HG03469 (cell line): Measurements from ENCODE around the gene SERPINA6.
"Not testable (repeated sequence)": the region's sequence is repeated elsewhere in the genome, so short reads cannot be mapped to it uniquely, and the experiment has no call there.

Source experiments
- ATAC-seq: cut with Tn5 transposase; IDR thresholded peaks from one replicate; pipeline ENCODE4 v1.9.1; 2021; ENCODE audit warnings: mild to moderate bottlenecking, moderate library complexity, moderate number of reproducible peaks; ENCODE audit not compliant: unreplicated experiment

SERPINA6 gene, protein sequence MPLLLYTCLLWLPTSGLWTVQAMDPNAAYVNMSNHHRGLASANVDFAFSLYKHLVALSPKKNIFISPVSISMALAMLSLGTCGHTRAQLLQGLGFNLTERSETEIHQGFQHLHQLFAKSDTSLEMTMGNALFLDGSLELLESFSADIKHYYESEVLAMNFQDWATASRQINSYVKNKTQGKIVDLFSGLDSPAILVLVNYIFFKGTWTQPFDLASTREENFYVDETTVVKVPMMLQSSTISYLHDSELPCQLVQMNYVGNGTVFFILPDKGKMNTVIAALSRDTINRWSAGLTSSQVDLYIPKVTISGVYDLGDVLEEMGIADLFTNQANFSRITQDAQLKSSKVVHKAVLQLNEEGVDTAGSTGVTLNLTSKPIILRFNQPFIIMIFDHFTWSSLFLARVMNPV

DNA sequence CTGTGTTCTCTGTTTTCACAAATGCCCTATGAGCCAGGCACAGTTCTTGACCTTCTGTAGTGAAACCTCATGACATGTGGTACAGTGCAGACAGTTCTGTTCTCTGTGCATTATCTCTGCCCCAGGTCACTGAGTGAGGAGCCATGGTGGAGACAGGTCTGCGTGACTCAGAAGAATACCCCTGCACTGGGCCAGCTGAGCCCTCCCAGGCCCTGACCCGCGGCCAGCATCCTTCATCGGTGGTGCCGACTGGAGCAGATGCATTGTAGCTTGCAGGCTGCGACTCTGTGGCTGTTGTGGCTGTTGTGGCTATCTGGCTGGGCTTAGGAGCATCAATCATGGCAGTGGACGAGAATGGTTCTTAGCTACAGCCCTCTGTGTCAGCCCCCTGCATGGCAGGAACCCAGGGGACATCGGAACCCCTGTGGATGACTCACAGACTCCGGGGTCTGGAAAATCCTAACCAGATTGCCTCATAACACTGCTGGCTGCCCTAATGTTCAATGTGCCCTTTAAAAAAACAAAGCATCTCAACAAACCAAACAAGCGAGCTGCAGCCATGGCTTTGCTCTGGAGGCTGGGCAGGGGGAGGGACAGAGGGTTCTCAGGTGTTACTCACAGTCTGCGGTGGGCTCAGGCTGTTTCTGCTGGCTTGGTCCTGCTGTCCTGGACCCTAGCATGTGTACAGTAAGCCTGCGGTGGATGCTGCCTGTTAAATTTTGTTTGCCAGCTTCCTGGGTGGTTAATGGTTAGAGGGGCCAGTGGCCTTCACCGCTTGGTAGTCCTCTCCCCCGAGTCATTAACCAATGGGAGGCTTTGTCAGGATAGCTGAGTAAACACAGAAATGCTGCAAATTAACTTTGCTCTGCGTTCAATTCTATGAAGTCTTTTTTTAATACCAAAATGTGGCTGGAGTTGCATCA, at the start of gene SERPINA6:
TSS of gene SERPINA6 (minus strand) at position 689 of the 923 bp plus-strand sequence. CDS start 8,688 bp downstream, outside the sequence.
- no peak for ATAC-seq

DNA sequence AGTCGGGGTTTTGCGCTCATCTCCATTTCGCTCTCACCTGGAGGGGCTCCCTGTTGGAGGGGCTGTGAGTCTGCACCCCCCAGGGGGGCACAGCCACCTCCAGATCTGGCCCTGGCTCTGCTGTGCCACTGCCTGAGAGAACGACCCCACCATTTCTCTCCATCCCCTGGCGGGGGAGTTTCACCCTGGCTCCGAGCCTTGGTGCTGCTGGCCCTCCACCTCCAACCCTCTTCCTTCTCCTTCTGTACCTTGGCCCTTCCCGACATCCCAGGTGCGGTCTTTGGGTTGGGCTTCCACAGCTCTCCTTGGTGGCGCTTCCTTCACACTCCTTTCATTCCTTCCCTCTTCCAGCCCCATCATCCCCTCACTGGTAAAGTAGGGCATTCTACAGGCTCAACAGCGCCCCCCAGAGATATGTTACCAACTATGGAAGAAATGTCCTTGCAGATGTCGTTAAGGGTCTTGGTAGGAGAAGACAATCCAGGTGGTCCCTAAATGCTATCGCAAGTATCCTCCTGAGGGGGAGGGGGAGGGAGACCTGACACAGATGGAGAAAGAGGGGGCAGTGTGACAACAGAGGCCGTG, 49.0 kb upstream of the SERPINA6 start:
- no peak for ATAC-seq

DNA sequence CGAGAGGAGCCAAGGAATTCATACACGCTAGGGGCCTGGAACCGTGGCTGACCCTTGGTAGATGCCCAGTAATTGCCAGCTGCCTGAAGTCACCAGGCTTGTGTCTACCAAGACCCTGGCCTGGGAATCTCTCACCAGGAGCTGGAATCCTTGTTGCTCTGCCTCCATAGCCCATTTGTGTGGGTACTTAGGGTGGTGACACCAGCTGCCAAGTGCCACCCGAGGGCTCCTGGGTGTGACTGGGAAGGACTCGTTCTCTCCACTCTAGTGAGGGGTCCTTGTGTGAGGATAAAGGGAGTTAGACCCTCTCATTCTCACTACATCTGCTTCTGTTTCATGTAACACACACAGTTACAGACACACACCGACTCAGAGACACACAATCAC, 47.4 kb upstream of the SERPINA6 start:
- no peak for ATAC-seq

DNA sequence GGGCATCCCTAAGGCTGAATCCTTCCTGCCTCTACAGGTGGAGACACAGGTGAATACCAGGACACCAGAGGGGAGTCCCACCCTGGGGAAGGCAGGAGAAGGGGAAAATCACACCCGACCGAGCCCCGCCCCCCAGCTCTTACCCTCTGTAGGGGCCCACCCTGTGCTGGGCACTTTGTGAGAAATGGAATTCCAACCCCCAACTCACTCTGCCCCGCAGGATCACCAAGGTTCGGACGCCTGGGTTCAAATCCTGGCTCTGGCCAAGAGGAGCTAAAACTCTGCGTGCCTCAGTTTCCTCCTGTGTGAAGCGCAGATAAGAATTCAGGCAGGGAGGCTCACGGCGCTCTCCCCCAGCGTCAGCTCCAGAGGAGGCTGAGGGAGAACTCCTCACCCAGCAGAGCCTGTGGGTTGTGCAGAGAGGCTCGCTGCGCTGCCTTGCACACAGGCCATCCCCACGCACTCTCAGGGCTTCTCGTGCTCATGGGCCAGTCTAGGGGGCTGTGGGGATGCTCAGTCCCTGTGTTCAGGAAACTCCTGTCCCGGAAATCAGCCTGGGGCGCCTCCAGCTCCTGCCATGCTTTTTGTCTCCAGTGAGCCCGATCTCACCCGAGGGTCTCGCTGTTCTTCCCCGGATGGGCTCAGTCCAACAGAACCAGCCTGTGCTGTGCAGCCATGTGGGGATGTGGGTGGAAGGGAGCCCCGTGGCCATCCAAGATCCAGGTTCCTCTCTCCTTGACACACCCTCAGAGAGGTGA, 46.8 kb upstream of the SERPINA6 start:
- ATAC-seq: not testable (repeated sequence)

DNA sequence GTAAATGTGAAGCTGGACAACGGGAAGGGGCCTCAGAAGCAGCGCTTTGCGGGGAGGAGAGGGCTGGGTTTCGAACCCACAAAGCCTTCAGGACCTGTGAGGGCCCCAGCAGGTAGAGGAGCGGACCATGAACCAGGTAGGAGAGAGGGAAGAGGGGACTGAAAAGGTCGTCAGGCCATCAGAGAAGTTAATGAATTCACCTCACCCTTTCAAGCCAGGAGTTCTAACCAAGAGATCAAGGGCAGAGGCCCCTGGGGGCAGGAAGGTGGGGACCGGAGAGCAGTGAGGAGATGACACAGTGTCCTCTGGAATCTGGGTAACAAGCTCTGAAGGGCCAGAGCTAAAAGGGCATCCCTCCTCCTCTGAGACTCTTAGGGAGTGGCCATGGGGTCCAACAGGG, 45.8 kb upstream of the SERPINA6 start:
- ATAC-seq: no peak

DNA sequence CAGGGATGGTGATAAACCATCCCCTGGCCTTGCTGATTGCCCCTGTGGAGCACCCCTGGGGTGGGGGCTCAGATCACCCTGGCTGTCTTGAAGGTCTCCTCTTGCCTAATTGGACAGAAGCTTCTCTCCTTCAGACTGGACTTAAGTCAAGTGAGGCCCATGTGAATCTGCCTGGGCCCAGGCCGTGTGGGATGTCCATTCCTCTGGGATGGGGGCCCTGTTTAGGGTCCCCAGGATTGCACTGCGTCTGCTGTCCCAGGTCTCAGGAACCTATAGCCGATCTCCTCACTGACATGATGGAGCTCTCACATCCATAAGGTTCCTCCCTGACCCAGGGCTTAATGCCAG, 45.1 kb upstream of the SERPINA6 start:
- ATAC-seq: no peak

DNA sequence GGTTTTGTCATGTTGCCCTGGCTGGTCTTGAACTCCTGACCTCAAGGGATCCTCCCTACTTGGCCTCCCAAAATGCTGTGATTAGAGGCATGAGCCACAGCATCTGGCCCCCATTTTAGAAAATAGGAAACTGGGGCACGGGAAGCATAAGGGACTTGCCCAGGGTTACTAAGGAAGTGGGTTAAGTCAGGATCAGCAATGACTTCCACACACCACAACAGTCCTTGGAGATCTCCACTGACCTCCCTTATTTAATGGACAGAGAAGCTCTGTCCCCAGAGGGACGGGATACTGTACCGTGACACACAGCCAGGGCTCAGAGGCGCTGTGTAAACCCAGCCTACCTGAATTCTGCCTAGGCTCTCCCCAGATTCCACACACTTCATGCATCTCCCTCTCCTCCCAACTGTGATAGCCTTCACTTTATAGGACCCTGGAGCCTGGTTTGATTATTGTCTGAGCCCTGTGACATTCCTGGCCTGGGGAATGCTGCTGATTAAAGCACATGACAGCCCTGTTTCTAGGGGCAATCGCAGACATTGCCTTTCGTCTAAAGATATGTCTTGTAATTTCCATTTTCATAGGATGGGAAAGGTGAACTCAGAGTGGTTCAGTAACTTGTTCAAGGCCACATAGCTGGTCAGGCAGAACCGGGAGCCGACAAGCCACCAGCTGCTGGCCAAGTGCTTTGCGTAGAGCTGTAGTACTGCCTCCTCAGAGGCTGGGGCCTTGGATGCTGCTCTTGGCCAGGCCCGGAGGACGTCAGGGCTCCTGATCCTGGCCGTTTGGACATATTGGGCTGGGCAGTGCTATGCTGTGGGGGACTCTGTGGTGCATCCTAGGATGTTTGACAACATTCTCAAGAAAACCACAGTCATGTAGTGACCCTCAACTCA, 44.5 kb upstream of the SERPINA6 start:
- no peak for ATAC-seq

DNA sequence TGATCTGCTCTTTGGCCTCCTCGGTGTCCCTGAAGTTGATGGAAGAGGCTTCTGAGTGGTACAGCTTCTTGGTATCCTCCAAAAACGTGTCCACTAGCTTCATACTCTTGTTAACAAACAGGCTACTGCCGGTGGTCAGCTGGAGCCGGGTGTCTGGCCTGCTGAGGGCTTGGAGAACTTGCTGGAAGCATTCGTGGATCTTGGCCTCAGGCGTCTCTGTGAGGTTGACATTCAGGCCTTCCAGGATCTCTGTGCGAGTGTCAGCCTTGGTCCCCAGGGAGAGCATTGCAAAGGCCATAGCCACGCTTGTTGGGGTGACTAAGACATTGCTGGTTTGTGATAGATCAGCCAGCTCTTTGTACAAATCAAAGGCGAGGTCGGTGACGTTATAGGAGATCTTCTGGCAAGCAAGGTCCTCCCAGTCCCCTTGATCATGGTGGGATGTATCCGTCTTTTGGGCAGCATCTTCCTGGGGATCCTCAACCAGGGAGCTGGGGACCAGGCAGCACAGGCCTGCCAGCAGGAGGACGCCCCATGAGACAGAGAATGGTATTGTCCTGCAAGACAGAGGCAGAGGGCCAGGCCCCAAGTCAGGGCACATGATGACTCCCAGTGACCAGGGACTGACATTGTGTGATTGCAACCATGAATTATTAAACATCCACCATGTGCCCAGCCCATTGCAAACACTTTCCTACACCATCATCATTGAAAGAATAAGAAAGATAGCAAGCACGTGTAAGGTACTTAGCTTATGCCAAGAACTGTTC, 43.2 kb upstream of the SERPINA6 start, which contains the start of gene SERPINA2:
TSS of gene SERPINA2 (minus strand) at position 553 of the 770 bp plus-strand sequence.
- no peak for ATAC-seq

DNA sequence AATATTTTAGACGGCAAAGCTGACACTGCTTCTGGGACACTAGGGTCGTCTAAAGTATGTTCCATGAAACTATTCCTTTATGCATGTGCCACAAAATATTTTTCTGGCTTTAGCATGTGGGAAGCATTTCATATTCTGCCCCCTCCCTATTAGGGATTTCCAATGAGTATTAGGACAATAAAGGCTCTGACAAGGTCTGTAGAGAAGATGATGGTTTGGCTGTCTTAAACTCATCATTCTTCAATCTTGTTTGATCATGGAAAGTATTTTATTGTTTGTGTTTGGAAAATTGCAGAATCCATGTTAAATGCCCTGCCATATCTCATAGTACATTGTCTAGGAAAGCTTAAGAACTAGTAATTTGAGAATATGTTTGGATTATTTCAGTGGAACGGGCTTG, 42.5 kb upstream of the SERPINA6 start:
- ATAC-seq: no peak

DNA sequence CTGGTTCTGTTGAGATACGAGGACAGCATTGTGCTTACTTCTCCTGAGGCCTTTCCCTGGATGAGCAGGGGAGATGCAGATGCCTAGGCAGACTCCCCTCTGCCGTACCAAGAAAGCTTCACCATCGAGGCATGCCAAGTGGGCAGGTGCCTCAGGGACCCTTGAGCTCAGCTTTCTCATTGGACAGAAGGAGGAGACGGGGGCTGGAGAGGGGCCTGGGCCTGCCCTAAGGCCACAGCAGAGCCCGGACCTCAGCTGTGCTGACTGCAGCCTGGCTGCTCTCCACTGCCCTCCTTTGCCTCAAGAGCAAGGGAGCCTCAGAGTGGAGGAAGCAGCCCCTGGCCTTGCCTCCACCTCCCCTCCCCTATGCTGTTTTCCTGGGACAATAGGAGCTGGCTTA, 41.8 kb upstream of the SERPINA6 start:
- no peak for ATAC-seq

DNA sequence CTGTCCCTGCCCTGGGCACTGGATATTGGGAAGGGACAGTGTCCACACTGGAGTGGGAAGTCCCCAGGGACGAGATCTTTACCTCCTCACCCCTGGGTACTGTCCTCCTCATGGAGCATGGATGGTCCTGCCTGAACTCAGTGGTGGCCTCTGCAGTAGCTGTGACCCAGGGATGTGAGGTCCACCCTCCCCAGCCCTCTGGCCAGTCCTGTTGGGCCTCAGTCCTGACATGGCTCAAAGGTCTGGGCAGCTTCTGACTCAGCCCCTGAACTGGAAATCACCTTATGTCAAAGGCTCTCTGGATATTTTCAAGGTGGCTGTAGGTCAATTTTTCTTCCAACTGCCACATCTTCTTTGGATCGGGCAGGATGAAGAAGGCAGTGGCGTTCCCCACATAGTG, 40.9 kb upstream of the SERPINA6 start:
- no peak for ATAC-seq

DNA sequence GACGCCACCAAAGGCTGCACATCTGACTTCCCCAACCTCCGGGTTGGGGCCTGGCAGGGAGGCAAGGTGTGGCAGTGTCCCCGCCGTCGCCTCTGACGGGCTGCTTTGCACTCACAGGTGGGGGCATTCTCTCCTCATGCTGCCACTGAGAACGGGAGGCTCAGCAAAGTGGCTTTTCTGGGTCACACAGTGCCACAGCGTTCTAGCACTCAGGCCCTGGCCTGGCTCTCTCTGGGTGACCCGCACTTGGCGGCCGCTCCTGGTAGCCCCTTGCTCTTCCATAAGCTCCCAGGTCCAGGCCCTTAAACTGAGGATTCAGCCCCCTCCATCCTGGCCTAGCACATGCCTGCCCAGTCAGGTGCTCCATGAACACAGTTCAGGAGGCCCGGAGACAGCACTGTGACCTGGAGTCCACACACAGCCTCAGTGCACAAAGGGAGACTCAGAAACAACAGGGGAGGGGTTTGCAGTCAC, 40.1 kb upstream of the SERPINA6 start:
- ATAC-seq: no peak

DNA sequence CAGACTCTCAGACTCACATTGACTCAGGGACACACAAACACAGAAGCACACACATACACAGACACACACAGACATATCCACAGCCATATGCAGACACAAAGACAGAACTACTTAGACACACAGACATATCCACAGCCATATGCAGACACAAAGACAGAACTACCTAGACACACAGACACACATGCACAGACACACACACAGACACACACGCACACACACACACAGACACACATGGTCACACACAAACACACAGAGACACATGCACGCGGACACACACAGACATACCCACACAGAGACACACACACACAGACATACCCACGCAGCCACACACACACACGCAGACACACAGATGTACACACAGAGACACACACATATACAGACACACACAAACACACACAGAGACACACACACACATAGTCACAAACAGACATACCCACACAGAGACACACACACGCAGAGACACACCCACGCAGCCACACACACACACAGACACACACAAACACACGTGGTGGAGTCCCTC, 39.5 kb upstream of the SERPINA6 start:
- ATAC-seq: no peak

DNA sequence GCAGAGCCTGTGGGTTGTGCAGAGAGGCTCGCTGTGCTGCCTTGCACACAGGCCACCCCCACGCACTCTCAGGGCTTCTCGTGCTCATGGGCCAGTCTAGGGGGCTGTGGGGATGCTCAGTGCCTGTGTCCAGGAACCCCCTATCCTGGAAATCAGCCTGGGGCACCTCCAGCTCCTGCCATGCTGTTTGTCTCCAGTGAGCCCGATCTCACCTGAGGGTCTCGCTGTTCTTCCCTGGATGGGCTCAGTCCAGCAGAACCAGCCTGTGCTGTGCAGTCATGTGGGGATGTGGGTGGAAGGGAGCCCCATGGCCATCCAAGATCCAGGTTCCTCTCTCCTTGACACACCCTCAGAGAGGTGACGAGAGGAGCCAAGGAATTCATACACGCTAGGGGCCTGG, 38.5 kb upstream of the SERPINA6 start:
- ATAC-seq: no peak

DNA sequence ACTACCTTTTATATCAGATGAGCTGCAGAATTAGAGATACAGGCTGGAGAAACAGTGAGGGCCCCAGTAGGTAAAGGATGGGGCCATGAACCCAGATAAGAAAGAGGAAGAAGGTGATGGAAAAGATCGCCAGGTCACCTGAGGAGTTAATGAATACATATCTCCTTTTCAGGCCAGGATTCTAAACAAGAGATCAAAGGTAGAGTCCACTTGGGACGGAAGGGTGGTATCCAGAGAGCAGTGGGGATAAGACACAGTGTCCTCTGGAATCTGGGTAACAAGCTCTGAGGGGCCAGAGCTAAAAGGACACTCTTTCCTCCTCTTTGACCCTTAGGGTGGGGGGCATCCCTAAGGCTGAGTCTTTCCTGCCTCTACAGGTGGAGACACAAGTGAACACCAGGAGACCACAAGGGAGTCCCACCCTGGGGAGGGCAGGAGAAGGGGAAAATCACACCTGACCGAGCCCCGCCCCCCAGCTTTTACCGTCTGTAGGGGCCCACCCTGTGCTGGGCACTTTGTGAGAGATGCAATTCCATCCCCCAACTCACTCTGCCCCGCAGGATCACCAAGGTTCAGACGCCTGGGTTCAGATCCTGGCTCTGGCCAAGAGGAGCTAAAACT, 37.9 kb upstream of the SERPINA6 start:
- no peak for ATAC-seq

DNA sequence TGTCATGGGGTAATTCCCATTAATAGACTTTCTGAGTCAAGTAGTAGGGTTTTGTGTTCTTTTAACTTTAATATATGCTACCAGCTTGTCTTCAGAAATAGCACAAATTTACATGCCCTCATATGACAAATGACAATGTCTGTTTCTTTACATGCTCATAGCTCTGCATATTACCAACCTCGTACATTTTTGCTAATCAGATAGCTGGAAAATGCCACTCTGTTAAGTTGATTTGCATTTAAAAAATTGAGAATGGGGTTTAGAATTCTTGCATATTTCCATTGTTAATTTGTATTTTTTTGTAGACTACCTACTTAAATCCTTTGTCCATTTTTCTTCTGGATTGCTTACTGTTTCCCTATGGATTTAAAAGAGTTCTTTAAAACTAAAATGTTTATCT, 34.0 kb upstream of the SERPINA6 start:
- no peak for ATAC-seq

DNA sequence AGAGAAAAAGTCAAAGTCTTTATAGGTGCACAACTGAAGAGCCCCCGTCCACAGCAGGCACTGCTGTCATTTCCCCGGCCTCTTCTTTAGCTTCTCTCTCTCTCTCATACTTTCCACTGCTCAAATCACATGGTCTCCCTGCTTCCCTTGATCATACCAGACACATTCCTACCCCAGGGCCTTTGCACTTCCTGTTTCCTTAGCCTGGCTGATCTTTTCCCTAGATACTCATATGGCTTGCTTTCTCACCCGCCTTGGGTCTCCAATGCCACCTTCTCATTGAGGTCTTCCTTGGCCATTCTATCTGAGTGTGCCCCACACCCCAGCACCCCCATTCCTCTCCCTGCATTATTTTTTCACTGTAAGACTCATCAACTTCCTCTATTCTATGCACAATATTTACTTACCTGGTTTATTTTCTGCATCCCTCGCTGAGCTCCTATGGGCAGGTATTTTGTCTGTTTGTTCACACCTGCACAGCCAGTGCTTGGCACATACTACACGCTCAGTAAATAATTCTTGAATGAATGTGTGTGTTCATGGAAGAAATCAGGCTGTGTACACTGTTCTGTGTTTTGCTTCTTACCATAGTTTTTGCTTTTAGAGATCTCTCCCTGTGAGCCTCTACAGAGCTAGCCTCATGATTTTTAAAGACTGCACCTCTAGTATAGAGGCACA, 33.4 kb upstream of the SERPINA6 start:
- ATAC-seq: no peak
